ENCODE measurements around the gene ST7.

- TF ChIP-seq EZH2 (IDR thresholded peaks at IDR 0.05; ENCODE audit: low read depth, low read length, severe bottlenecking): no peak
- no peak for TF ChIP-seq CTCF (IDR thresholded peaks at IDR 0.05; ENCODE audit: control extremely low read depth in 1 of 3, insufficient read depth in 1 of 3, low read depth in 1 of 3, low read length in 3 of 3)
- TF ChIP-seq EP300 (IDR thresholded peaks at IDR 0.05; ENCODE audit: borderline replicate concordance in 1 of 2, low read depth in 2 of 2, low read length in 2 of 2): no peak
- TF ChIP-seq GABPA (IDR thresholded peaks at IDR 0.05; ENCODE audit: borderline replicate concordance, insufficient read depth, low read length): no peak
- no peak for TF ChIP-seq RXRA (IDR thresholded peaks at IDR 0.05; ENCODE audit: insufficient read depth, low read depth, low read length)
- no peak for TF ChIP-seq TEAD4 (IDR thresholded peaks at IDR 0.05; ENCODE audit: low read depth, low read length)
- TF ChIP-seq BACH1 (IDR thresholded peaks at IDR 0.05; ENCODE audit: low read length): no peak
- TF ChIP-seq YY1 (IDR thresholded peaks at IDR 0.05; ENCODE audit: low read depth, low read length): no peak
- no peak for TF ChIP-seq POLR2AphosphoS5 (IDR thresholded peaks at IDR 0.05; ENCODE audit: low read depth, low read length)
- no peak for TF ChIP-seq POLR2A (IDR thresholded peaks at IDR 0.05; ENCODE audit: control extremely low read depth in 1 of 2, low read depth in 2 of 2, low read length in 2 of 2)
These were observed 277.2 kb downstream of the ST7 start for GRCh38 chr7:117230276-117231046.

Measured in H1 (cell line).